IMR-90 (cell line): ENCODE measurements around the gene CACNA2D4. TPM values are rescaled to one million over a fixed set of nuclear protein-coding genes. Genes with fewer than 3 reads are reported as not detected.

ENCODE experiments used
- ATAC-seq: fragments of 200-7000 bp; cut with Tn5 transposase; 2 replicates; pipeline ENCODE4 v1.9.1; 2020; ENCODE audit warnings: low read depth, mild to moderate bottlenecking, moderate library complexity
- BruUV-seq: library from RNA; stranded (reverse); fragments of 400-500 nt; replicated peaks from 2 replicates; lab custom pipeline; 2021; lab: Mats Ljungman, UMichigan
- CTCF ChIA-PET: fragments of 300-600 bp; formaldehyde crosslinking; extraction: SDS; loops from one replicate; lab custom pipeline; 2021; ENCODE audit warnings: antibody characterized with exemption; lab: Yijun Ruan, JAX
- POLR2A ChIA-PET: fragments of 300-600 bp; sonication (Branson Sonifier 250); formaldehyde crosslinking; loops from one replicate; lab custom pipeline; 2022; ENCODE audit warnings: antibody characterized with exemption; ENCODE audit not compliant: unreplicated experiment; lab: Charles Lee
- DNase-seq: peaks from one replicate; pipeline ENCODE4 v3.0.0; 2013
- H2AFZ ChIP-seq: replicated peaks from 2 replicates; pipeline ENCODE3; 2013; ENCODE audit warnings: low read length, mild to moderate bottlenecking; ENCODE audit not compliant: poor library complexity
- H2AK5ac ChIP-seq: 2 replicates; pipeline ENCODE4 v1.6.1; 2013; ENCODE audit warnings: low read depth, low read length, inconsistent platforms
- H2AK9ac ChIP-seq: replicated peaks from 2 replicates; pipeline ENCODE3; 2013; ENCODE audit warnings: mild to moderate bottlenecking, low read depth, low read length, moderate library complexity; ENCODE audit not compliant: poor library complexity
- H2BK120ac ChIP-seq: 2 replicates; pipeline ENCODE4 v1.6.1; 2013; ENCODE audit warnings: low read depth, low read length, inconsistent platforms
- H2BK15ac ChIP-seq: 3 replicates; pipeline ENCODE4 v1.6.1; 2013; ENCODE audit warnings: low read depth, low read length, inconsistent platforms
- H2BK20ac ChIP-seq: 2 replicates; pipeline ENCODE4 v1.6.1; 2013; ENCODE audit warnings: low read depth, mild to moderate bottlenecking, inconsistent platforms, low read length, moderate library complexity
- H2BK5ac ChIP-seq: 2 replicates; pipeline ENCODE4 v1.6.1; 2013; ENCODE audit warnings: mild to moderate bottlenecking, low read depth, low read length, inconsistent platforms; ENCODE audit not compliant: poor library complexity, severe bottlenecking
- H3K14ac ChIP-seq: replicated peaks from 2 replicates; pipeline ENCODE4 v1.6.1; 2013; ENCODE audit warnings: low read depth, low read length, inconsistent platforms
- H3K18ac ChIP-seq: 2 replicates; pipeline ENCODE4 v1.6.1; 2013; ENCODE audit warnings: low read depth, low read length, control low read depth
- H3K23ac ChIP-seq: 2 replicates; pipeline ENCODE4 v1.6.1; 2013; ENCODE audit warnings: low read depth, low read length, inconsistent platforms
- H3K27ac ChIP-seq: 2 replicates; pipeline ENCODE4 v1.5.1; 2013; ENCODE audit warnings: mild to moderate bottlenecking, control low read depth, low read length; ENCODE audit not compliant: insufficient read depth
- H3K27me3 ChIP-seq: 2 replicates; pipeline ENCODE4 v1.6.1; 2013; ENCODE audit warnings: low read length; ENCODE audit not compliant: control insufficient read depth, insufficient read depth
- H3K36me3 ChIP-seq: 2 replicates; pipeline ENCODE4 v1.6.1; 2013; ENCODE audit warnings: low read length, mixed read lengths; ENCODE audit not compliant: control insufficient read depth, insufficient read depth
- H3K4ac ChIP-seq: 2 replicates; pipeline ENCODE4 v1.6.1; 2013; ENCODE audit warnings: low read depth, low read length, inconsistent platforms
- H3K4me1 ChIP-seq: 2 replicates; pipeline ENCODE4 v1.6.1; 2013; ENCODE audit warnings: low read length, mixed read lengths; ENCODE audit not compliant: control insufficient read depth, insufficient read depth
- H3K4me2 ChIP-seq: 2 replicates; pipeline ENCODE4 v1.6.1; 2013; ENCODE audit warnings: low read depth, mild to moderate bottlenecking, control low read depth, low read length, moderate library complexity
- H3K4me3 ChIP-seq: 2 replicates; pipeline ENCODE4 v1.5.1; 2013; ENCODE audit warnings: low read depth, mild to moderate bottlenecking, control low read depth, low read length, moderate library complexity; ENCODE audit not compliant: insufficient read depth
- H3K56ac ChIP-seq: 2 replicates; pipeline ENCODE4 v1.6.1; 2013; ENCODE audit warnings: low read length, inconsistent platforms; ENCODE audit not compliant: insufficient read depth; ENCODE audit errors: extremely low read depth
- H3K79me1 ChIP-seq, 2 experiments: 2 replicates each; pipeline ENCODE4 v1.6.1; 2013; ENCODE audit warnings: low read length in 2 of 2, inconsistent platforms in 1 of 2, low read depth in 1 of 2
- H3K9ac ChIP-seq: 2 replicates; pipeline ENCODE4 v1.6.1; 2013; ENCODE audit warnings: low read depth, low read length, control low read depth
- H3K9me1 ChIP-seq: 2 replicates; pipeline ENCODE4 v1.6.1; 2013; ENCODE audit warnings: low read length, inconsistent platforms; ENCODE audit not compliant: insufficient read depth
- H3K9me3 ChIP-seq: 2 replicates; pipeline ENCODE4 v1.6.1; 2013; ENCODE audit warnings: low read length; ENCODE audit not compliant: control insufficient read depth, insufficient read depth
- H4K20me1 ChIP-seq: 2 replicates; pipeline ENCODE4 v1.6.1; 2013; ENCODE audit warnings: low read length, inconsistent platforms; ENCODE audit not compliant: insufficient read depth
- H4K5ac ChIP-seq: 2 replicates; pipeline ENCODE4 v1.6.1; 2013; ENCODE audit warnings: mild to moderate bottlenecking, low read depth, low read length, control low read depth
- H4K8ac ChIP-seq, 2 experiments: 2 replicates each; pipeline ENCODE4 v1.6.1; 2013; ENCODE audit warnings: low read depth in 2 of 2, low read length in 2 of 2, control low read depth in 1 of 2, inconsistent platforms in 1 of 2
- H4K91ac ChIP-seq: 2 replicates; pipeline ENCODE4 v1.6.1; 2013; ENCODE audit warnings: low read depth, low read length, inconsistent platforms; ENCODE audit not compliant: insufficient read depth
- CEBPB ChIP-seq: IDR thresholded peaks from 2 replicates; pipeline ENCODE4 v1.6.1; 2012; ENCODE audit warnings: low read depth, low read length, improper control_type of control experiment
- RAD21 ChIP-seq: IDR thresholded peaks from 2 replicates; pipeline ENCODE4 v1.6.1; 2012; ENCODE audit warnings: low read length, improper control_type of control experiment
- WGBS, 2 experiments: methylation state at CpG; one replicate each; pipeline versions ENCODE4 v1.1.5 to v1.1.7; 2013; ENCODE audit warnings: missing lambda C conversion rate in 2 of 2; ENCODE audit not compliant: insufficient read length in 1 of 2; ENCODE audit errors: extremely low coverage in 2 of 2; 5-methylcytosine and 5-hydroxymethylcytosine counted together
- dilution Hi-C: fragments of 300-500 bp; cut with HindIII; formaldehyde crosslinking; loops from one replicate; pipeline ENCODE4 v1.14.3; 2018; ENCODE audit warnings: low sequenced_read_pairs; ENCODE audit not compliant: unreplicated experiment
- in situ Hi-C: fragments of 300-500 bp; cut with MboI; formaldehyde crosslinking; loops from 3 replicates; pipeline ENCODE4 v1.14.3; 2019; ENCODE audit warnings: low sequenced_read_pairs, inconsistent platforms, mixed read lengths
- intact Hi-C: fragments of 100-400 bp; cut with micrococcal nuclease; formaldehyde crosslinking; loops from 2 replicates; pipeline ENCODE4 v1.10.0; 2022
- polyA plus RNA-seq, 3 experiments: library from polyadenylated mRNA; depleted of rRNA; stranded (reverse); fragments of >200 nt; gene quantifications; 2 replicates each; pipeline ENCODE4 v1.2.3, GENCODE V29; 2012; ENCODE audit warnings: low replicate concordance in 1 of 3
- total RNA-seq: library from RNA; depleted of rRNA; stranded (reverse); fragments of >200 nt; gene quantifications from 2 replicates; pipeline ENCODE4 v1.2.3, GENCODE V29; 2012

CACNA2D4 gene
- total and polyA plus RNA-seq, 2 of the 4 experiments (the other 2 are of a cell fraction), result 0.18 to 0.22 TPM

GRCh38 chr12:1760566-1761382, 157.7 kb downstream of the CACNA2D4 start:
- Histone ChIP-seq H2AFZ (no peak overlapping the region), H3K56ac (no peak overlapping the region), H3K4me1 (peaks cover 2% of the 10 kb centered on the region), H3K4me3 (no peak overlapping the region), H3K79me1 (peaks cover 18 to 38% of the 10 kb centered on the region in 2 experiments), H3K14ac (0 out of 2 replicates have a peak overlapping the region, but pooled peaks have one; percentile 12), H2BK5ac (no peak overlapping the region), H4K91ac (no peak overlapping the region), H4K20me1 (no peaks in the 10 kb centered on the region), H4K5ac (no peak overlapping the region), H3K4ac (no peak overlapping the region), H3K23ac (no peak overlapping the region), H3K27ac (no peak overlapping the region), H2BK15ac (no peak overlapping the region), H3K18ac (no peak overlapping the region), H3K27me3 (no peaks in the 10 kb centered on the region), H2AK5ac (no peak overlapping the region), H3K9me3 (no peaks in the 10 kb centered on the region), H3K9ac (no peak overlapping the region), H2BK20ac (no peak overlapping the region), H4K8ac (no peak overlapping the region; a peak in 1 of 4 replicates), H3K9me1 (peaks cover 9% of the 10 kb centered on the region), H2AK9ac (no peak overlapping the region), H3K4me2 (no peak overlapping the region), H3K36me3 (peaks cover 5% of the 10 kb centered on the region; the same call in 1 of the 2 replicates), H2BK120ac (no peak overlapping the region)
- BruUV-seq, result no TSS peak
- in situ Hi-C loops (no loop called here), intact Hi-C loops (no loop called here), dilution Hi-C loops (no loop called here)
- CTCF ChIA-PET, result no interaction called here
- WGBS, 2 experiments, result no CpG with 5 or more reads among the region's 2 CpGs
- no peak for TF ChIP-seq RAD21
- TF ChIP-seq CEBPB, result peak; percentile 51; the same call in 1 of the 2 replicates
- DNase-seq (peak; percentile 65), ATAC-seq (peak; percentile 60)
- POLR2A ChIA-PET, result no interaction called here
